Lung (tissue), 12 donors: Measurements from ENCODE around the gene ZYX. TPM values are rescaled to one million over a fixed set of nuclear protein-coding genes. Genes with fewer than 3 reads are reported as not detected.

Source experiments
- ATAC-seq: fragments of 200-7000 bp; cut with Tn5 transposase; one replicate; pipeline ENCODE4 v1.9.1; 2020; ENCODE audit warnings: moderate number of reproducible peaks; ENCODE audit not compliant: insufficient read depth, low FRiP score
- DNase-seq, 3 donors: peaks; one replicate each; pipeline ENCODE4 v3.0.0-alpha.2; 2013 to 2017
- H3K27ac ChIP-seq, 2 donors: one replicate each; pipeline ENCODE4 v1.5.1; 2013; ENCODE audit warnings: mild to moderate bottlenecking in 2 of 2, moderate library complexity in 2 of 2, control low read depth in 1 of 2, inconsistent platforms in 1 of 2, low read depth in 1 of 2, low read length in 1 of 2
- H3K27me3 ChIP-seq, 3 donors: one replicate each; pipeline ENCODE4 v1.5.1; 2013; ENCODE audit warnings: low read length in 2 of 3; ENCODE audit not compliant: control insufficient read depth in 3 of 3, insufficient read depth in 3 of 3
- H3K36me3 ChIP-seq, 4 donors: one replicate each; pipeline ENCODE4 v1.5.1; 2013; ENCODE audit warnings: low read length in 4 of 4, mild to moderate bottlenecking in 1 of 4, moderate library complexity in 1 of 4; ENCODE audit not compliant: control insufficient read depth in 4 of 4, insufficient read depth in 4 of 4
- H3K4me1 ChIP-seq, 5 donors: one replicate each; pipeline ENCODE4 v1.5.1; 2013; ENCODE audit warnings: low read length in 5 of 5, mild to moderate bottlenecking in 2 of 5, moderate library complexity in 1 of 5; ENCODE audit not compliant: control insufficient read depth in 5 of 5, insufficient read depth in 5 of 5
- H3K4me3 ChIP-seq: one replicate; pipeline ENCODE4 v1.5.1; 2013; ENCODE audit warnings: mild to moderate bottlenecking, control low read depth, moderate library complexity
- H3K9ac ChIP-seq, 2 donors: one replicate each; pipeline ENCODE4 v1.5.1; 2013; ENCODE audit warnings: low read length in 2 of 2, control low read depth in 1 of 2; ENCODE audit not compliant: insufficient read depth in 1 of 2
- H3K9me3 ChIP-seq, 4 donors: one replicate each; pipeline ENCODE4 v1.5.1; 2013; ENCODE audit warnings: low read length in 3 of 4, mild to moderate bottlenecking in 1 of 4, moderate library complexity in 1 of 4; ENCODE audit not compliant: control insufficient read depth in 4 of 4, insufficient read depth in 3 of 4
- WGBS, 2 donors: extraction: QIAGEN DNeasy Blood & Tissue Kit; methylation state at CpG; one replicate each; pipeline ENCODE4 v1.1.7; 2013; 5-methylcytosine and 5-hydroxymethylcytosine counted together
- polyA plus RNA-seq, 2 donors: library from polyadenylated mRNA; stranded (reverse); fragments of 200-250 nt; gene quantifications; one replicate each; pipeline ENCODE4 v1.2.1, GENCODE V29; 2013
- total RNA-seq, 2 donors: library from RNA; depleted of rRNA in 1 of 2; stranded (reverse); fragments of >200 nt in 1 of 2; gene quantifications; one replicate each; pipeline ENCODE4 v1.2.1, GENCODE V29; 2014 to 2021
- TF ChIP-seq, protein P1 (sequence below): IDR thresholded peaks from 2 replicates; pipeline ENCODE4 v1.5.1; 2012; ENCODE audit warnings: mild to moderate bottlenecking; ENCODE audit errors: control extremely low read depth, extremely low read depth
- donor health status: control.
- donor health status: control.
- donor health status: Bipolar disorder and iron deficiency.
- donor health status: healthy.
- donor health status: DM: yes; HTN: yes; CAD: no.

The ZYX gene
- total and polyA plus RNA-seq, 4 donors, result 98.9 to 310 (median 183) TPM

DNA sequence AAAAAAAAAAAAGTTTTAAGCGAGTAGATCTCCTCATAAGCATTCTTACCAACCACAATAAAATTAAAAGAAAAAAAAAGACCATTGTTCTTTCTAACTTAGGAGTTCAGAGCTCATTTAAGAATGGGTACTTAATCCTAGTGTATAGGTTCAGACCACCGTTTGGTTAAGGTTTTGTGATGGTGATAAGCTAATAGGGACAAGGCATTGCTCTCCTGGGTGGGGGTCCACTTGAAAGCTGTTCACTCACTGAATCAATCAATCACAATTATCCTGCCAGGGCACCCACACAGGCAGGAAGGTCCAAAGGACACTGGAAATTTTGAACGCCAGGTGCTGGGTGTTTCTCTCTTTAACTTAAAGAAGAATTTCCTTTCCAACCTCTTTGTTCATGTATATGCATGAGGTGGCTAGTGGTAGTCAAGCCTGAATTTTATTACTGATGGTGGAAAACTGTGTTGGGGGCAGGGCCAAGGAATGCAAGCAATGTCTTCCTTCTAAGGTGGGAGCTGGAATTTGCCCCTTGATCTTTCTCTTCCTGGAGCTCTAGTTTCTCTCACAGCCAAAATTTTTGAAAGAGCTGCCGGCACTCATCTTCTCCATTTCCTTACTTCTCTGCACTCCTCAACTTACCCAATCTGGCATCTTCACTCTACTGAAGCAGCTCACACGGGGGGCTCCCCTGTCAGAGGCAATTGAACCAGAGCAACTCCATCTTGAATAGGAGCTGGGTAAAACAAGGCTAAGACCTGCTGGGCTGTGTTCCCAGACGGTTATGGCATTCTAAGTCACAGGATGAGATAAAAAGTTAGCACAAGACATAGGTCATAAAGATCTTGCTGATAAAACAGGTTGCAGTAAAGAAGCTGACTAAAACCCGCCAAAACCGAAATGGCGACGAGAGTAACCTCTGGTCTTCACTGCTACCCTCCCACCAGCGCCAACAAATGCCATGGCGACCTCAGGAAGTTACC, 11.2 kb upstream of the ZYX start:
- WGBS, 2 donors, result 82 to 90% methylated on average over 12 of the region's 12 CpGs
- DNase-seq, result no peak

GRCh38 chr7:143372070-143372469, 9.1 kb upstream of the ZYX start:
- peaks cover 0 to 4% (median 0%) of the 10 kb centered on the region in 5 donors for H3K4me1 ChIP-seq
- no peak overlapping the region for H3K9ac ChIP-seq
- no peaks in the 10 kb centered on the region for H3K9me3 ChIP-seq
- H3K27ac ChIP-seq, result no peak overlapping the region
- WGBS, 2 donors, result 19 to 31% methylated on average over 4 of the region's 4 CpGs
- no peak overlapping the region for H3K4me3 ChIP-seq
- ATAC-seq (no peak), DNase-seq (peak in 1 of 3 donors; percentile 10)
- no peaks in the 10 kb centered on the region for H3K27me3 ChIP-seq
- TF ChIP-seq, protein P1, sequence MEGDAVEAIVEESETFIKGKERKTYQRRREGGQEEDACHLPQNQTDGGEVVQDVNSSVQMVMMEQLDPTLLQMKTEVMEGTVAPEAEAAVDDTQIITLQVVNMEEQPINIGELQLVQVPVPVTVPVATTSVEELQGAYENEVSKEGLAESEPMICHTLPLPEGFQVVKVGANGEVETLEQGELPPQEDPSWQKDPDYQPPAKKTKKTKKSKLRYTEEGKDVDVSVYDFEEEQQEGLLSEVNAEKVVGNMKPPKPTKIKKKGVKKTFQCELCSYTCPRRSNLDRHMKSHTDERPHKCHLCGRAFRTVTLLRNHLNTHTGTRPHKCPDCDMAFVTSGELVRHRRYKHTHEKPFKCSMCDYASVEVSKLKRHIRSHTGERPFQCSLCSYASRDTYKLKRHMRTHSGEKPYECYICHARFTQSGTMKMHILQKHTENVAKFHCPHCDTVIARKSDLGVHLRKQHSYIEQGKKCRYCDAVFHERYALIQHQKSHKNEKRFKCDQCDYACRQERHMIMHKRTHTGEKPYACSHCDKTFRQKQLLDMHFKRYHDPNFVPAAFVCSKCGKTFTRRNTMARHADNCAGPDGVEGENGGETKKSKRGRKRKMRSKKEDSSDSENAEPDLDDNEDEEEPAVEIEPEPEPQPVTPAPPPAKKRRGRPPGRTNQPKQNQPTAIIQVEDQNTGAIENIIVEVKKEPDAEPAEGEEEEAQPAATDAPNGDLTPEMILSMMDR, result no peak
- no peaks in the 10 kb centered on the region for H3K36me3 ChIP-seq

More for the DNA sequence above, 11.2 kb upstream of the ZYX start:
- TF ChIP-seq, protein P1, result no peak
- no peak overlapping the region for H3K4me3 ChIP-seq
- ATAC-seq, result no peak
- no peak overlapping the region for H3K27ac ChIP-seq
- no peaks in the 10 kb centered on the region for H3K9me3 ChIP-seq
- H3K36me3 ChIP-seq, result no peaks in the 10 kb centered on the region
- peaks cover 0 to 4% (median 0%) of the 10 kb centered on the region in 5 donors for H3K4me1 ChIP-seq
- H3K27me3 ChIP-seq, result peaks cover 0 to 11% (median 6%) of the 10 kb centered on the region in 3 donors
- H3K9ac ChIP-seq, result no peak overlapping the region

- TF ChIP-seq, protein P1, result no peak
- ATAC-seq, result no peak
- DNase-seq, result no peak
- Histone ChIP-seq H3K4me1 (peaks cover 0 to 4% (median 0%) of the 10 kb centered on the region in 5 donors), H3K9me3 (no peaks in the 10 kb centered on the region), H3K36me3 (peaks cover 0 to 2% (median 0%) of the 10 kb centered on the region in 4 donors), H3K4me3 (no peak overlapping the region), H3K9ac (no peak overlapping the region), H3K27ac (no peak overlapping the region), H3K27me3 (no peaks in the 10 kb centered on the region)
- WGBS, 2 donors, result 88 to 90% methylated on average over 4 of the region's 4 CpGs
These were observed 7.8 kb upstream of the ZYX start for GRCh38 chr7:143373255-143373794.
